GM12891 (cell line): ENCODE data around the gene ZCRB1.

Experiments used
- DNase-seq: peaks from one replicate; pipeline ENCODE4 v3.0.0; 2011; ENCODE audit warnings: low spot score; ENCODE audit not compliant: insufficient read length
- FAIRE-seq: peaks from 2 replicates; lab custom pipeline; 2011; peaks lifted over from hg19 to GRCh38; lab: Jason Lieb, UNC
- PAX5 ChIP-seq: IDR thresholded peaks from 2 replicates; pipeline ENCODE4 v1.6.1; 2011; ENCODE audit warnings: low read length, moderate library complexity, mild to moderate bottlenecking; ENCODE audit not compliant: insufficient read depth, severe bottlenecking
- POLR2A ChIP-seq: IDR thresholded peaks from 2 replicates; pipeline ENCODE4 v1.6.1; 2011; ENCODE audit warnings: low read depth, low read length, control low read depth
- POLR2AphosphoS5 ChIP-seq: IDR thresholded peaks from 2 replicates; pipeline ENCODE4 v1.6.1; 2011; ENCODE audit warnings: low read depth, low read length, control low read depth
- POU2F2 ChIP-seq: IDR thresholded peaks from 2 replicates; pipeline ENCODE4 v1.6.1; 2011; ENCODE audit warnings: low read depth, mild to moderate bottlenecking, control low read depth, low read length, moderate library complexity
- SPI1 ChIP-seq: IDR thresholded peaks from 2 replicates; pipeline ENCODE4 v1.6.1; 2011; ENCODE audit warnings: low read depth, low read length, control low read depth
- TAF1 ChIP-seq: IDR thresholded peaks from 2 replicates; pipeline ENCODE4 v1.6.1; 2011; ENCODE audit warnings: low read depth, low read length, control low read depth

ZCRB1 gene

DNA sequence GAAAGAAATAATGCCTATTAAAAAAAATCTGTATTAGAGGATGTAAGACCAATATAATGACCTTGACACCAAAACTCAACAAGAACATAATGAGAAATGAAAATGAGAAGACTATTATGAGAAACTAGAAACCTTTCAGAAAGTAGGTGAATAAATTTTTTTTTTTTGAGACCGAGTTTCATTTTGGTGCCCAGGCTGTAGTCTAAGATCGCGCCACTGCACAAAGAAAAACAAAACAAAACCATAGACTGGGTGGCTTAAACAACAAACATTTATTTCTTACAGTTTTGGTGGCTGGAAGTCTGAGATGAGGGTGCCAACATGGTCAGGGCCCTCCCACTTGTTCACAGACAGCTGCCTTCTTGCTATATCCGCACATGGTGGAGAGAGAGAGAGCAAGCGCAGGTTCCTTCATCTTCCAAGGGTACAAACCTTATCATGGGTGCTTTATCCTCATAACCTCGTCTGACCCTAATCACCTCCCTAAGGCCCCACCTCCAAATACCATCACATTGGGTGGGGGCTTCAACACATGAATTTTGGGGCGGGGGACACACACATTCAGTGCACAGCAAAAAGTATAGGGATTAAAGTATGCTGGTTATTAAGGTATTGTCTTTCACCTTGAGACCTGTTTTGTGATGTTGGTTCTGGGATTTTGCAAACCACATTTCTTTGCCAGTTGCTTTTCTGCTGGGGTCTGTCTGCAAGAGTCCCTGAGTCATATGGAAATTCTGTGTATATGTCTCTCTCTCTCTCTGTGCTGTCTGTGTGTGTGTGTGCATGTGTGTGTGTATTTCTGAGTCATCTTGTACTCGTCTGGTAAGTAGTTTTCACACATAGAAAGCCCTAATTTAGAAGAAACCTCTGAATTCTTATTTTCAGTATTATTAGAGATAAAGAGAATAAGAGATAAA, 26.2 kb downstream of the ZCRB1 start:
- no peak for DNase-seq
- peak; percentile 93 for TF ChIP-seq POU2F2
- TF ChIP-seq POLR2A = no peak
- peak; percentile 84 for FAIRE-seq

DNA sequence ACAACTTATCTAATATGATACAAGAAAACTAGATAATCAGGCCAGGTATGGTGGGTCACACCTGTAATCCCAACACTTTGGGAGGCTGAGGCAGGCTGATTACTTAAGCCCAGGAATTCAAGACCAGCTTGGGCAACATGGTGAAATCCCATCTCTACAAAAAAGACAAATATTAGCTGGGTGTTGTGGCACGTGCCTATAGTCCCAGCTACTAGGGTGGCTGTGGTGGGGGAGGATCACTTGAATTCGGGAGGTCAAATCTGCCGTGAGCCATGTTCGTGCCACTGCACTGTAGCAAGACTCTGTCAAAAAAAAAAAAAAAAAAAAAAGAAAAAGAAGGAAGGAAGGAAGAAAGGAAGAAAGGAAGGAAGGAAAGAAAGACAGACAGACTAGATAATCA, 27.0 kb downstream of the ZCRB1 start:
- FAIRE-seq (no peak), DNase-seq (no peak)
- TF ChIP-seq PAX5 = no peak
- no peak for TF ChIP-seq TAF1
- TF ChIP-seq POU2F2 = no peak
- no peak for TF ChIP-seq POLR2AphosphoS5
- no peak for TF ChIP-seq SPI1
- no peak for TF ChIP-seq POLR2A

DNA sequence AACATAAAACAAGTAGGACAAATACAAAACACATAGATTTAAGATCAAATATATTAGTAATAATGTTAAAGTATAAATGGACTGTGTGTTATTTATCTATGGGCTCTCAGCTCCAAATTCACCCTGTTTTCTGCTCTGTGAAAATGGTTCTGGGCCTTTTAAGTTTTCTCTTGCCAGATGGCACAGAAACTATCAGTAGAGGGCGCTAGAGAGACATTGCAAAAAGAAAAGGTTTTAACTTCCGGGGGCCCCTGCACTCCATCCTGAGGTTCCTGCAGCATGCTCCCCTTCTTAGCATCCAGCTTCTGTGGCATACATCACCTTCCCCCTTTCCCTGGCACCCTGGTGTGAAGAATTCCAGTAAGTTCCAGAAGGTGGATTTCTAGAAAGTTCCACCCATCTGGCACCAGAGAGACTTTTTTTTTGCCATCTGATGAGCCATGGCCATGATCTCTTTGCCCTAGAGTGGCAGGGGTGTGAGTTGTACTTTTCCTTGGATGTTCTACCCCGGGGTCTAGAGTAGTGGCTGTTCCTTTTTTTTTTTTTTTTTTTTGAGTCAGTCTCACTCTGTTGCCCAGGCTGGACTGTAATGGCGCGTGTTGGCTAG, 29.3 kb downstream of the ZCRB1 start:
- no peak for DNase-seq
- no peak for TF ChIP-seq POU2F2
- no peak for TF ChIP-seq SPI1
- FAIRE-seq = no peak

DNA sequence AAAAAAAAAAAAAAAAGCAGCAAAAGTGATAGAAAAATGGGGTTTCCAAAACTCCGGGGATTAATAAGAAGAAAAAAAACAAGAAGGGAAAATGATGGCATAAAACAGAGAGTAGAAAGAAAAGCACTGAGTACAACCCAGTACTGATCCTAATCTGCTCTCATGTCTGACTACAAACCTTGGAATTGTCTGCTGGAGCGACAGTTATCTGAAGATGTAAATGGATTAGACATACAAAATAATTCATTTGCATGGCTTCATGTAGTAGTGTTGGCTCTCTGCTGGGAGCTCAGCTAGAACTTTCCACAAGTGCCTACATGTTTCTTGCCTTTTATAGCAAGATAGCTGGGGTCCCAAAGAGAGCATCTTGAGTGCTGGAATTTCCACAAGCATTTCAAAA, 34.2 kb downstream of the ZCRB1 start:
- TF ChIP-seq POLR2A (no peak), POU2F2 (no peak), POLR2AphosphoS5 (no peak), SPI1 (no peak), TAF1 (no peak)
- no peak for FAIRE-seq
- no peak for DNase-seq

DNA sequence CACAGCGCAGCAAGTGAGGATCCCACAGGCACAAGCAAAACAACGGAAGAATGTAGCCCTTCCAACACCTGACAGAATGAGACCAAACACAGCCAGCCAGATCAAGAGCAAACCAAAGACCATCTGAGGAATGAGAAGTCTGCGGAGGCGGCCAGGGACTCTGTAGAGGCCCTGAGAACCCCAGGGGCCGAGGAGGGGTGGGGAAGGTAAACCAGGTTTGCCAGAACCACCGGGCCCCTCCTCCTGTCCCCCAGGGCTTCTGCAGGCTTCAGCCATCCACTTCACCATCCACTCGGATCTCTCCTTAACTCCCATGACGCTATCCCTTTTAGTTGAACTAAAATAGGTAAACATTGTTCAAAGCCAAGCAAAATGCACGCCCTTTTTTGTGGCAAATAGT, 37.4 kb downstream of the ZCRB1 start:
- TF ChIP-seq SPI1 = no peak
- no peak for TF ChIP-seq TAF1
- no peak for TF ChIP-seq POLR2AphosphoS5
- no peak for TF ChIP-seq POU2F2
- TF ChIP-seq POLR2A = no peak
- no peak for TF ChIP-seq PAX5
- FAIRE-seq = no peak

DNA sequence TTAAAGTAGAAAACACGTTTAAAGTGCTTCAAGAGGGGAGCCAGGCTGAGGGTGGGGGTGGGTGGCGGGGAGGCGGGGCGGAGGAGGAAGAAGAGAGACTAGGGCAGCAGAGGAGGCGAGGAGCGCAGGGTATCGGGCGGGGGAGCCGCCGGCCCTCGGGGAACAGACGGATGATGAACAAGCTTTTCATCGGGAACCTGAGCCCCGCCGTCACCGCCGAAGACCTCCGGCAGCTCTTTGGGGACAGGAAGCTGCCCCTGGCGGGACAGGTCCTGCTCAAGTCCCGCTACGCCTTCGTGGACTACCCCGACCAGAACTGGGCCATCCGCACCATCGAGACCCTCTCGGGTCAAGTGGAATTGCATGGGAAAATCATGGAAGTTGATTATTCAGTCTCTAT, 39.2 kb downstream of the ZCRB1 start:
- DNase-seq = no peak
- FAIRE-seq = no peak
- no peak for TF ChIP-seq POU2F2
- no peak for TF ChIP-seq POLR2AphosphoS5
- no peak for TF ChIP-seq POLR2A
- no peak for TF ChIP-seq TAF1
- no peak for TF ChIP-seq SPI1
- no peak for TF ChIP-seq PAX5

More for the DNA sequence above, 37.4 kb downstream of the ZCRB1 start:
- DNase-seq = no peak

DNA sequence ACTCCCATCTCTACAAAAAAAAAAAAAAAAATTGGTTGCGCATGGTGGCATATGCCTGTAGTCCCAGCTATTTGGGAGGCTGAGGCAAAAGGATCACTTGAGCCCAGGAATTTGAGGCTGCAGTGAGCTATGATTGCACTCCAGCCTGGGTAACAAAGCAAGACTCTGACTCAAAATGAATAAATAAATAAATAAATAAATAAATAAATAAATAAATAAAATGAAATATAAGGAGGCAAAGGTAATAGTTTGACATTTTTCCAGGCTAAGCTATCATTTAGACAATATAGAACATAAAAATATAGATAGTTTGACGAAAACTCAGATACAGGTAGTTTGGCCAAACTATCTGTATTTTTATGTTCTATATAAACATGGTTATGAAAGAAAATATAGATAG, 40.5 kb downstream of the ZCRB1 start:
- no peak for DNase-seq
- no peak for TF ChIP-seq POLR2AphosphoS5
- TF ChIP-seq SPI1 = no peak
- no peak for TF ChIP-seq POU2F2
- TF ChIP-seq POLR2A = no peak
- TF ChIP-seq TAF1 = no peak
- no peak for TF ChIP-seq PAX5
- no peak for FAIRE-seq

DNA sequence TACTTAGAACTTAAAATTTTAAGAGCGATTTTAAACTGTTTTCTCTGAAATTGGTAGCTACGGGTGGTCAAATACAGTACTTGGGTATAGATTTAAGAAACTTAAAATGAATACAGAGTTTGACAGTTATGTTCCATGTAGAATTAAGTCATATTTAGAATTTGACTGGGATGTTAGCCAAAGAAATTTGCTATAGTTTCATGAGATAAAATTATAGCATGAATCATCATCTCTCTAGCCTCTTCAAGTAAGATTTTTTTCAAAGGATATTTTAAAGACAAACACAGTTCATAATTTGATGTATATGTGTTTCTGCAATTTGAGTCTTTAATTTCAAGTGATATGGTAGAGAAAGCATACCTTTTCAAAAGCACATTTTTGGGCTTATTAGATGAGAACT, 41.0 kb downstream of the ZCRB1 start:
- TF ChIP-seq POU2F2 = no peak
- TF ChIP-seq POLR2AphosphoS5 = no peak
- TF ChIP-seq PAX5 = no peak
- no peak for TF ChIP-seq TAF1
- FAIRE-seq (no peak), DNase-seq (no peak)

DNA sequence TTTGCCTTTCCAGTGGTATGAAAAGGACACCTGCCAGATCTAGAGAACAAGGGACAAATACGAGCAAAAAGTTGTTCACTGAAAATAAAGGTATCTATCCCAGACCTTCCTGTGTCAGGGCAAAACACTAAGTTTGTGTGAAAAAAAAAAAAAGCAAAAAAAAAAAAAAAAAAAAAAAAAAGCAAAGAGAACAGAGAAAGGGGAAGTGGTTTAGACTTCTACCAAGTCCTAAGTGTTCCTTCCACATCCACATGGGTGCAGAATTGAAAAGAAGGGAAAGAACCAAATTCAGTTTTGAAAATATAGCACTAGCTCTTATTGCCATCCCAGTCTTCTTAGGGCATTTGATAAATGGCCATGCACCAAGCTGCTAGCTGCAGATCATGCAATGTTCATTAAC, 41.7 kb downstream of the ZCRB1 start:
- DNase-seq (no peak), FAIRE-seq (peak; percentile 43)
- peak; percentile 94 for TF ChIP-seq SPI1
- TF ChIP-seq TAF1 = no peak
- TF ChIP-seq POU2F2 = no peak
- no peak for TF ChIP-seq PAX5
- TF ChIP-seq POLR2A = no peak
- no peak for TF ChIP-seq POLR2AphosphoS5

DNA sequence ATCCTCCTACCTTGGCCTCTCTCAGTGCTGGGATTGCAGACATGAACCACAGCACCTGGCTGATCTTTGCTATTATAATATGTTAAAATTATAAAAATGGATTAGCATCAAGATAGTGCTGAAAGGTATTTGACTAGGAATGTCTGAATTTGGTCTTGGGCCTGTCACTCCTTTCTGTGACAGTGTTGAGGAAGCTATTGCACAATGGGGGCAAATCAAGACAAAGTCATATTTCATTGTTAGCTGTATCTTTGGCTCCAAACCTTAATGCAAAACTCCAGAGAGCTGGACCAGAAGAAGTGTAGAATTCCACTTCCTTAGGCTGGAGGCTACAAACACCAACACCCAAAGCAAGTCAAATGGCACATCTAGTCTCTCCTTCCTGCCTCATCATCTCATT, 42.2 kb downstream of the ZCRB1 start:
- no peak for TF ChIP-seq SPI1
- TF ChIP-seq TAF1 = no peak
- FAIRE-seq (peak; percentile 51), DNase-seq (no peak)

DNA sequence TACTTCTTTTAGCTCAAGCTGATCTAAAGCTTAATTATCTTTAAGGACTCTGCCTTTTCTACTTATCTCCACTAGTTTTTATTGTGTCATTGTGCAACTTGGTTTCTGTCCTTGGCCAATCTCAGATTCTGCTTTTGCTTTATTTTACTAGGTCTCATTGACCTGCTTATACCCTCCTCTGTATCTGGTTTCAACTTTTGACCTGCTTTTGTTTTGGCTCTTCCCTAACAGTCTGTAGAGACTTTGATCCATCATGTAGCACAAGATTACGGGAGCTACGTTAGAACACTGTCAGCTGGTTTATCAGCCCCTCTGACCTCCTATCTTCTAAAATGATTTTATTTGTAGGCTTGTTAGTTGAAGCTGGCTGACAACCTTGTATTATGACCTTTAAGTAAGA, 43.6 kb downstream of the ZCRB1 start:
- no peak for FAIRE-seq
- TF ChIP-seq POU2F2 (no peak), POLR2A (no peak), PAX5 (no peak), TAF1 (no peak), POLR2AphosphoS5 (no peak), SPI1 (no peak)

More for the DNA sequence above, 43.6 kb downstream of the ZCRB1 start:
- no peak for DNase-seq
